NK-92 (cell line): ENCODE measurements around the gene APLF.
"Not testable (repeated sequence)": the region's sequence is repeated elsewhere in the genome, so short reads cannot be mapped to it uniquely, and the experiment has no call there.

Source experiments
- DNase-seq: peaks from one replicate; lab custom pipeline; 2025; ENCODE audit not compliant: unreplicated experiment; lab: John Stamatoyannopoulos, UW

APLF gene

GRCh38 chr2:68472796-68473414, 5.5 kb downstream of the APLF start:
- no peak for DNase-seq

DNA sequence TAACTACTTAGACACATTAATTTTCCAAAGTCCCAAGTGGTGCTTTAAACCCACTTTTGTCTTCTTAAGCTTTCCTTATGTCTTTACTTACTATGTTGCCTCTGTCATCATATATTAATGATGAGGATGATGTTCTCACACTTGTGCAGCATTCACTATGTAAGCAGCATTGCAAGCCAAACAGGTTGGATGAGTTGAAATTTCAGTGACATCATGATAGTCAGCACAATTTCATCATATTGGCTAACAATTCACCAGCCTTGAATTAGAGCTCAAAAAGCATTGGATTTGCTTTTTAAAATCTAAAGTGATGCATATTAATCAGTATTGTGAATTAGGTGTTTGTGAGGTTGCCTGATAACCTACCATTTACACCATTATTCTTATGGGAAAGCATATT, 7.7 kb downstream of the APLF start:
- no peak for DNase-seq

DNA sequence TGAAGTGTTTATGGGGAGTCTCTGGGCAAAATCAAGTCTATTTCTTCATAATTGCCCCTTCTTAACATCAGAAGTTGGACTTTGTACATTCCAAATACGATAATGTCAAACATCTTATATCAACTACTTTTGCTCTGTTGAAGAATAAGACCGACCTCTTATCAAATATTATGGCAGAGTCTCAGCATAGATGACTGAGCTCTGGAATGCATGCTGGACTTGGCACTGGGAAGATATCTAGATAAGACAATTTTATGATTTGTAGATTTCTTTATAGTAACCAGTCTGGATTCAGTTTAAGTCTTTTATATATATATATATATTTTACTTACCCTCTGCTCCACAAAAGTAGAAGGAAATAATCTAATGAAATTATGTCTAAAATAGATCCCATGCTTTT, 8.2 kb downstream of the APLF start:
- DNase-seq, result no peak

GRCh38 chr2:68476454-68476853, 9.1 kb downstream of the APLF start:
- no peak for DNase-seq

DNA sequence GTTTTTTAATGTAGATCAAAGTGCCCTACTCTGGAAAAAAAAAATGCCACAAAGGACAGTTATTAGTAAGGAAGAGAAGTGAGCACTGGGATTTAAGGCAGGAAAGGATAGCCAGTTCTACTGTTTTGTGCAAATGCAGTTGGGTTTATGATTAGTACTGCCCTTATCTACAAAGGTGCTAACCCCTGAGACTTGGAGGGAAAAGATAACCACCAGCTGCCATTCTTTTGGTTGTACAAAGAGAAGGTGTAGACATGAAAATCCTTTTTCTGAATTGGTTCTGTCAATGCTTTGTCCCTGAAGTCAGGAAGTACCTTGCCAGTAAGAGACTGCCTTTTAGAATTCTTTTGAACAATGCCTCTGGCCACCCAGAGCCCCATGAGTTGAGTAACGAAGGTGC, 11.3 kb downstream of the APLF start:
- DNase-seq, result no peak

- no peak for DNase-seq
Observed at GRCh38 chr2:68482296-68482820, 15.0 kb downstream of the APLF start.

DNA sequence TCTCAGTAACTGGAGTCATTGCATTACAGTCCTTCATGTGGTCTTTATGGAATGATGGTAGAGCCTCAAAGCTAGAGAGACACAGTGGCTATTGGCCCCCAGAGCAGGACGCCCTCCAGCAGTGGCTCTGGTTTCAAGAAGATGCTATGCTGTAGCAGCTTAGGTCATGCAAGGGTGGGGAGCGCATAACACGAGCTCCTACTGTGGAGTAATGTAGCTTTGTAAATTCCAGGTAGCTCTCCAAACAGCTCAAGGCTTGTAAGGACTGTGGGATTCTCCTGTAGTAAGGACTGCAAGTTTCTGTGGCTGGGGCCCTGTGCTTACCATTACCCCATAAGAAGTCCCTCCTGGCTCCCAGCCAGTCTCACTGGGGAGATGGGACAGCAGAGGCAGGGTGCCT, 15.6 kb downstream of the APLF start:
- no peak for DNase-seq

GRCh38 chr2:68487773-68488355, 20.5 kb downstream of the APLF start:
- no peak for DNase-seq

DNA sequence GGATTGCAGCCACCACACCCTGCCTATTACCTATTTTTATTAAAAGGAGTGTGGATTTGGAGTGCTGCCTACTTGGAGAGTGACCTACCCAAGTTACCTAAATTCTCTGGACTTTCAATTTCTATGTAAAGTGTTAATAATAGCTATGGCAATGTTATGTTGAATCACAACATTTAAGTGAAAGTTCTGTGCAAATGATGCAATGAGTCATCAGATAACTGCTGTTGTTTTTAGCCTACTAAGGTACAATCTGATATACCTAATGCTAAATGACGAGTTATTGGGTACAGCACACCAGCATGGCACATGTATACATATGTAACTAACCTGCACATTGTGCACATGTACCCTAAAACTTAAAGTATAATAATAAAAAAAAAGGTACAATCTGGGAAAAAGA, 21.2 kb downstream of the APLF start:
- DNase-seq, result not testable (repeated sequence)

GRCh38 chr2:68489282-68489681, 21.9 kb downstream of the APLF start:
- DNase-seq, result no peak

DNA sequence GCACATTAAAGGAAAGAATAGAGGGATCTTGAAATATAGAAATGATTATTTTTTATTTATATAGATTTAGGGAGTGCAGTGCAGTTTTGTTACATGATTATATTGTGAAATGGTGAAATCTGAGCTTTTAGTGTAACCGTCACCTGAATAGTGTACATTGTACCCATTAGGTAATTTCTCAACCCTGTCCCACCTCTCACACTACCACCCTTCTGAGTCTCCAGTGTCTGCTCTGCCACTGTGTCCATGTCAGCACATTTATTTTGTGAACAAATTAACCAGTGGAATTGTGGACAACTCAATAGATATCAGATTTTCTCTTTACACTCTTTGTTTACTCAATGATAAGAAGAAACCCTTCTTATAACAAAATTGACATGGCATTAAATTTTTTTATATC, 24.2 kb downstream of the APLF start:
- DNase-seq, result no peak

DNA sequence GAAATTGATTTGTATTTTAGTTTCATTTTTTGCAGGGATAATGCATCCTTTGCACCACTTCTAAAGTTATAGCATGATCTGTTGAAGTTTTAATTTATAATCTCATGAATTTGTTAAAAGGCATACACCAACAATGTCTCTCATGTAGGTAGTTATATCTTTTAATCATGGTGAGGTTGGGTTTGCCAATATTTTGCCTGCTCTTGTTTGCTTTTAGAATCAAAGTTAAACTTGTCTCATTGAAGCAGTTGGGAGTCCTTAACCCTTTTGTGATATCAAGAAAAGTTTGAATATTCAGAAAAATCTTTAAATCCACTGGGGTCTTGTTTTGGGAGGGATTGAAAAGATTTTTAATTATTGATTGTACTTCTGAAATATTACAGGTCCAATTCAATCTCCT, 31.7 kb downstream of the APLF start:
- no peak for DNase-seq

DNA sequence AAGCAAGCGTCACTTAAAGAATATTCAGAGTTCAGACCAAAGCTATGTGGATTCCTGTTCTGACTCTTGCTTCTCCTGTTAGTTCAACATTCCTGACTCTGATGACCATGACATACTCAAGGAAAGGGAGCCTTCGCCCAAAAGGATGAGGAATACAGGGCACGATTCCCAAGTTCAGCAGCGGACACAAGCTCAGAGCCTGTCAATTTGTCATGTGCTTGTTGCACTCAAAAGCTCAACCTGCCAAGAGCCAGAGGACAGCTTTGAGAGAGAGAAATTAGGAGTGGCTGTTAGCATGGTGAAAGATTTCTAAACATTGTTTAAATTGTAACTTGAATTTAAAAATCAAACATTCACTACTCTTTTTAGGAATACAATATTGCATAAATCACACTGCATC, 33.3 kb downstream of the APLF start:
- no peak for DNase-seq

GRCh38 chr2:68501768-68502167, 34.4 kb downstream of the APLF start:
- no peak for DNase-seq

DNA sequence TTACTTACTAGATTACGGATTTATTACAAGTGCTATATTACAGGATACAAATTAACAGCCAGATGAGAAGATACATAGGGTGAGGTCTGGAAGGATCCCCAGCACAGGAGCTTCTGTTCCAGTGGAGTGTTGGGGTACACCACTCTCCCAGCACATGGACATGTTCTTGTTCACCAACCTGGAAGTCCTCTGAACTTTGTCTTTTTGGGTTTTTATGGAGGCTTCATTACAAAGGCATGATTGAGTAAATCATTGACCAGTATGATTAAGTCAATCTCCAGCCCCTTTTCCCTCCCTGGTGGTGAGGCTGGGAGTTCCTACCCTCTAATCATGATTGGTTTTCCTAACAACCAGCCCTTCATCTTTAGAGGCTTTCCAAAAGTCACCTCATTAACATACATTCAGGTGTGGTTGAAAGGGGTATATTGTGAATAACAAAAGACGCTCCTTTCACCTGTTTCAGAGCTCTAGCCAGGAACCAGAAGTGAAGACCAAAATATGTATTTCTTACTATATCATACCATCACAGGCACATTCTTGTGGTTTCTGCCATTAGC, 38.3 kb downstream of the APLF start:
- no peak for DNase-seq

GRCh38 chr2:68506170-68506569, 38.8 kb downstream of the APLF start:
- no peak for DNase-seq

- no peak for DNase-seq
Observed at GRCh38 chr2:68512326-68512725, 44.9 kb downstream of the APLF start.

DNA sequence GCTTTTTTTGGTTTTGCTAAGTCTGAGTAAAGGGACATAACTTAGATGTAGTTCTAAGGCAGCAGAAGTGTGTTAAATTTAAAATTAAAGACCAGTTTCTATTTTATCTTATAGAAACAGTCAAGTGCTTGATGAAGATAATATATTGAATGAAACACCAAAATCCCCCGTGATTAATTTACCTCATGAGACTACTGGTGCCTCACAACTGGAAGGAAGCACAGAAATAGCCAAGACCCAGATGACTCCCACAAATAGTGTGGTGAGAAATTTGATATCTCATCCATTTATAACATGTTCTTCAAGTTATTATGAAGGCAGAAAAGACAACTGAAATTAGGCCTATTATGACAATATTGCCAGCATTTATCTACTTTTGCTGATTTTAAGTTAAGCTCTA, 45.6 kb downstream of the APLF start:
- no peak for DNase-seq

- no peak for DNase-seq
Observed at GRCh38 chr2:68514316-68514929, 47.0 kb downstream of the APLF start.

DNA sequence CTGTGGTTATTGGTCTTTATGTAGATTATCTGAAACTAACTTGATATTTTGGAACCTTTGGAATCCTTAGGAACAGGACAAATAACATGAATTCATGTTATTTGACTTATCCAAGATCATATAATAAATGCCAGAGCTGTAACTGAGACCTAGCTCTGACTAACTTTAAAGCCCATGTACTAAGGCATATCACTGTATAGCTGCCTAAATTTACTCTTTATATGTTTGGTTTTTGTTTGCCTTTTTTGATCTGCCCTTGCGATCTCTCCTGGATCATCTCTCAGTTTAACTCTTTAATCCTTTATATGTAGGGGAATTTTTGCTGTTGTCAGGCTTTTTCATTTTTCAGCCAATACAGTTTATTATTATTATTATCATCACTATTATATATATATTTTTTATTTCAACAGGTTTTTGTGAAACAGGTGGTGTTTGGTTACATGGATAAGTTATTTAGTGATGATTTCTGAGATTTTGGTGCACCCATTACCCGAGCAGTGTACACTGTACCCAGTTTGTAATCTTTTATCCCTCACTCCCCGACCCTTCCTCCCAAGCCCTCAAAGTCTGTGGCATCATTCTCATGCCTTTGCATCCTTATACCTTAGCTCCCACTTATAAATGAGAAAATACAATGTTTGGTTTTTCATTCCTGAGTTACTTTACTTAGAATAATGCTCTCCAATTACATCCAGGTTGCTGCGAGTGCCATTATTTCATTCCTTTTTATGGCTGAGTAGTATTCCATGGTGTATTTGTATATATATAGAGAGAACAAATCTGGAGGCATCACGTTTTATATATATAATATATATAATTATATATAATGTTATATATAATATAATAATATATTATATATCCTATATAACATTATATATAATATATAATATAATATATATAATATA, 48.9 kb downstream of the APLF start:
- no peak for DNase-seq

DNA sequence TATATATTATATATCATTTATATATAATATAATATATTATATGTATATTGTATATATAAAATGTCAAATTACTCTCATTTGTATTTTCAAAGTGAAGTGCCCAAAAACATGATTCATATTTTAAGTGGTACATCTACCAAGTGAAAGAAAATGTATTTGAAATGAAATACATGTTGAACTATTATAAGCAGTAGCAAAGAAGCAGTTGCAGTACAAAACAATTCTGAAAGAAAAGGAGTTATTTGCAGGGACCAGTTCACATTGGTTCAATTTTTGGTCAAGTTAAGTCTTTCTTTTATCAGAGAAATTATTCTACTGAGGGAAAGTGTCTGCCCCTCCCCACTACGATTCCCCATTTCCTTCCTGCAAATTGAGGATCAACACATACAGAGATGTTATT, 51.9 kb downstream of the APLF start:
- no peak for DNase-seq
